HepG2 (cell line): Measurements from ENCODE around the gene IRGQ. TPM values are rescaled to one million over a fixed set of nuclear protein-coding genes. Genes with fewer than 3 reads are reported as not detected.
A peak's percentile ranks its signal among the peaks of the same experiment; 100 is the strongest.

Source experiments
- BORCS8-MEF2B ChIP-seq: sonication (generic); formaldehyde crosslinking; IDR thresholded peaks from 2 replicates; pipeline ENCODE4 v1.8.0; 2022; ENCODE audit warnings: mild to moderate bottlenecking, missing genetic modification reagents
- BRD4 ChIP-seq: sonication (generic); formaldehyde crosslinking; IDR thresholded peaks from 2 replicates; pipeline ENCODE4 v1.4.0; 2020; ENCODE audit warnings: missing genetic modification reagents
- CERS6 ChIP-seq: sonication (generic); formaldehyde crosslinking; IDR thresholded peaks from 2 replicates; pipeline ENCODE4 v1.5.0; 2020; ENCODE audit warnings: missing genetic modification reagents
- DMTF1 ChIP-seq: sonication (generic); formaldehyde crosslinking; IDR thresholded peaks from 2 replicates; pipeline ENCODE4 v1.4.0; 2020; ENCODE audit warnings: mild to moderate bottlenecking, missing genetic modification reagents
- GATA4 ChIP-seq: sonication (generic); IDR thresholded peaks from 2 replicates; pipeline ENCODE4 v1.6.1; 2016; ENCODE audit warnings: antibody characterized with exemption, low read depth, borderline replicate concordance
- HIC2 ChIP-seq: sonication (generic); formaldehyde crosslinking; IDR thresholded peaks from 2 replicates; pipeline ENCODE4 v1.9.0; 2022; ENCODE audit warnings: low read depth, missing genetic modification reagents
- KLF6 ChIP-seq: IDR thresholded peaks from 2 replicates; pipeline ENCODE4 v1.8.0; 2016; ENCODE audit warnings: missing biosample characterization, missing genetic modification reagents
- MXD4 ChIP-seq: IDR thresholded peaks from 2 replicates; pipeline ENCODE4 v1.6.1; 2016; ENCODE audit warnings: mild to moderate bottlenecking, missing biosample characterization, missing genetic modification reagents
- NAIF1 ChIP-seq: sonication (generic); formaldehyde crosslinking; IDR thresholded peaks from 2 replicates; pipeline ENCODE4 v1.5.0; 2020; ENCODE audit warnings: mild to moderate bottlenecking, missing genetic modification reagents, borderline replicate concordance
- NFYC ChIP-seq: IDR thresholded peaks from 2 replicates; pipeline ENCODE4 v1.6.1; 2016; ENCODE audit warnings: missing genetic modification reagents, missing compliant biosample characterization
- YEATS4 ChIP-seq: sonication (generic); formaldehyde crosslinking; IDR thresholded peaks from 2 replicates; pipeline ENCODE4 v1.4.0; 2020; ENCODE audit warnings: missing genetic modification reagents, borderline replicate concordance
- ZNF143 ChIP-seq: sonication (generic); formaldehyde crosslinking; IDR thresholded peaks from 2 replicates; pipeline ENCODE4 v1.4.0; 2020; ENCODE audit warnings: missing genetic modification reagents
- ZNF256 ChIP-seq: sonication (generic); formaldehyde crosslinking; conservative IDR thresholded peaks from 2 replicates; pipeline ENCODE4 v1.4.0; 2020; ENCODE audit warnings: missing genetic modification reagents
- ZNF281 ChIP-seq: sonication (generic); formaldehyde crosslinking; IDR thresholded peaks from 2 replicates; pipeline ENCODE4 v1.4.0; 2020; ENCODE audit warnings: missing genetic modification reagents, borderline replicate concordance
- ZNF441 ChIP-seq: sonication (generic); formaldehyde crosslinking; IDR thresholded peaks from 2 replicates; pipeline ENCODE4 v1.7.0; 2021; ENCODE audit warnings: missing genetic modification reagents, borderline replicate concordance
- ZNF556 ChIP-seq: sonication (generic); formaldehyde crosslinking; IDR thresholded peaks from 2 replicates; pipeline ENCODE4 v1.4.0; 2020; ENCODE audit warnings: mild to moderate bottlenecking, missing genetic modification reagents, borderline replicate concordance
- ZNF567 ChIP-seq: sonication (generic); formaldehyde crosslinking; IDR thresholded peaks from 2 replicates; pipeline ENCODE4 v1.8.1; 2023; ENCODE audit warnings: mild to moderate bottlenecking, missing genetic modification reagents, borderline replicate concordance
- ZNF772 ChIP-seq: sonication (generic); formaldehyde crosslinking; IDR thresholded peaks from 2 replicates; pipeline ENCODE4 v1.5.0; 2020; ENCODE audit warnings: mild to moderate bottlenecking, missing genetic modification reagents
- ZNF883 ChIP-seq: sonication (generic); formaldehyde crosslinking; IDR thresholded peaks from 2 replicates; pipeline ENCODE4 v1.5.1; 2020; ENCODE audit warnings: mild to moderate bottlenecking, missing genetic modification reagents; ENCODE audit errors: not compliant biosample characterization
- ZSCAN12 ChIP-seq: sonication (generic); formaldehyde crosslinking; IDR thresholded peaks from 2 replicates; pipeline ENCODE4 v1.9.0; 2021; ENCODE audit warnings: mild to moderate bottlenecking, missing genetic modification reagents
- polyA plus RNA-seq, 8 experiments: library from polyadenylated mRNA; depleted of rRNA in 3 of 8; stranded (reverse) in 7 of 8; unstranded in 1 of 8; fragments of >200 nt; fragmentation: Illumina TruSeq in 4 of 8; extraction: Trizol in 4 of 8; gene quantifications; 2 replicates each; pipeline versions ENCODE4 v1.2.1 to v1.2.3, GENCODE V29; 2011 to 2016; ENCODE audit warnings: low read depth in 4 of 8, missing spikeins in 1 of 8, mixed read lengths in 1 of 8; ENCODE audit not compliant: insufficient read depth in 1 of 8
- total RNA-seq, 5 experiments: library from RNA; depleted of rRNA; stranded (reverse); fragments of >200 nt; fragmentation: Illumina TruSeq; extraction: Trizol; gene quantifications; 2 replicates each; pipeline ENCODE4 v1.2.3, GENCODE V29; 2016; ENCODE audit warnings: low read depth in 1 of 5

The IRGQ gene
- total and polyA plus RNA-seq, 2 of the 13 experiments (the other 11 are each of a cell fraction or from before 2014, with no cell fraction given), result 11.6 to 12.4 TPM

GRCh38 chr19:43595999-43596841, at the start of gene IRGQ, which contains the start of gene ZNF576 (continued):
- peak; percentile 34; the same call in 1 of the 2 replicates for TF ChIP-seq HIC2
- TF ChIP-seq YEATS4 (CRISPR knock-in tag), result peak; percentile 46; the same call in 1 of the 2 replicates
- TF ChIP-seq GATA4, result 0 out of 2 replicates have a peak, but pooled peaks have one; percentile 26
- no peak for TF ChIP-seq DMTF1 (CRISPR knock-in tag)
- 0 out of 2 replicates have a peak, but pooled peaks have one; percentile 38 for TF ChIP-seq BORCS8-MEF2B (CRISPR knock-in tag)
- peak; percentile 44; the same call in 1 of the 2 replicates for TF ChIP-seq KLF6 (CRISPR knock-in tag)
- 0 out of 2 replicates have a peak, but pooled peaks have one; percentile 66 for TF ChIP-seq NAIF1 (CRISPR knock-in tag)
- no peak for TF ChIP-seq ZNF281 (CRISPR knock-in tag)
- 0 out of 2 replicates have a peak, but pooled peaks have one; percentile 50 for TF ChIP-seq ZNF772 (CRISPR knock-in tag)
- 0 out of 2 replicates have a peak, but pooled peaks have one; percentile 69 for TF ChIP-seq ZNF567 (CRISPR knock-in tag)
- no peak for TF ChIP-seq CERS6
- TF ChIP-seq ZNF441 (CRISPR knock-in tag), result peak; percentile 41; the same call in 1 of the 2 replicates
- TF ChIP-seq ZNF883 (CRISPR knock-in tag), result peak; percentile 74
- peak; percentile 48; the same call in 1 of the 2 replicates for TF ChIP-seq MXD4 (CRISPR knock-in tag)
- 0 out of 2 replicates have a peak, but pooled peaks have one; percentile 63 for TF ChIP-seq BRD4 (CRISPR knock-in tag)
- no peak for TF ChIP-seq ZNF256 (CRISPR knock-in tag)
- no peak for TF ChIP-seq ZSCAN12 (CRISPR knock-in tag)
- TF ChIP-seq ZNF556, result 0 out of 2 replicates have a peak, but pooled peaks have one; percentile 31
- peak; percentile 71 for TF ChIP-seq ZNF143 (CRISPR knock-in tag)
- 0 out of 2 replicates have a peak, but pooled peaks have one; percentile 11 for TF ChIP-seq NFYC (CRISPR knock-in tag)
